Erythroblast (primary cell): Measurements from ENCODE around the gene P3H4.
"Not testable (repeated sequence)": the region's sequence is repeated elsewhere in the genome, so short reads cannot be mapped to it uniquely, and the experiment has no call there.

Experiments
- DNase-seq, 2 experiments: peaks; one replicate each; lab custom pipeline; 2025; lab: John Stamatoyannopoulos, UW
- GATA1 ChIP-seq: IDR thresholded peaks from 2 replicates; pipeline ENCODE4 v1.6.1; 2011; ENCODE audit warnings: low read depth, mild to moderate bottlenecking, control low read depth, low read length, moderate library complexity
- POLR2A ChIP-seq: IDR thresholded peaks from 2 replicates; pipeline ENCODE4 v1.6.1; 2011; ENCODE audit warnings: mild to moderate bottlenecking, low read length

P3H4 gene

GRCh38 chr17:41792845-41793783, 18.6 kb downstream of the P3H4 start:
- TF ChIP-seq POLR2A (no peak), GATA1 (no peak)
- DNase-seq, result peak in 1 of 2 experiments; percentile 29

- DNase-seq, result no peak
- TF ChIP-seq POLR2A (no peak), GATA1 (no peak)
Observed at GRCh38 chr17:41787021-41787418, 24.7 kb downstream of the P3H4 start.

- peak; percentile 96 to 97 for DNase-seq
- TF ChIP-seq GATA1, result no peak
- peak; percentile 66 for TF ChIP-seq POLR2A
Observed at GRCh38 chr17:41786227-41787020, 25.3 kb downstream of the P3H4 start, which contains the start of gene JUP. Gene JUP, minus strand, starts transcription at chr17:41786711. Its CDS starts 14,857 bp downstream, at chr17:41771854.

GRCh38 chr17:41785859-41786226, 25.9 kb downstream of the P3H4 start:
- DNase-seq, result peak; percentile 50 to 60
- no peak for TF ChIP-seq GATA1
- no peak for TF ChIP-seq POLR2A

- no peak for DNase-seq
- TF ChIP-seq GATA1 (no peak), POLR2A (no peak)
Observed at GRCh38 chr17:41785091-41785858, 26.5 kb downstream of the P3H4 start.

GRCh38 chr17:41784207-41784744, 27.5 kb downstream of the P3H4 start:
- peak; percentile 27 to 43 for DNase-seq
- TF ChIP-seq POLR2A (no peak), GATA1 (no peak)

GRCh38 chr17:41782142-41782541, 29.6 kb downstream of the P3H4 start:
- no peak for DNase-seq
- TF ChIP-seq GATA1 (no peak), POLR2A (no peak)

GRCh38 chr17:41781404-41782110, 30.2 kb downstream of the P3H4 start:
- DNase-seq, result no peak

GRCh38 chr17:41779954-41780353, 31.8 kb downstream of the P3H4 start:
- no peak for DNase-seq
- TF ChIP-seq POLR2A (no peak), GATA1 (no peak)

More at GRCh38 chr17:41781404-41782110, 30.2 kb downstream of the P3H4 start:
- TF ChIP-seq POLR2A, result no peak
- no peak for TF ChIP-seq GATA1

GRCh38 chr17:41777574-41778188, 34.1 kb downstream of the P3H4 start:
- DNase-seq, result no peak
- TF ChIP-seq GATA1, result no peak

GRCh38 chr17:41777157-41777573, 34.6 kb downstream of the P3H4 start:
- no peak for DNase-seq

GRCh38 chr17:41776262-41776900, 35.4 kb downstream of the P3H4 start:
- not testable (repeated sequence) for DNase-seq

More at GRCh38 chr17:41777157-41777573, 34.6 kb downstream of the P3H4 start:
- TF ChIP-seq GATA1, result no peak
- TF ChIP-seq POLR2A, result no peak
